ENCODE measurements around the gene GAL3ST1. TPM values are rescaled to one million over a fixed set of nuclear protein-coding genes. Genes with fewer than 3 reads are reported as not detected.

Gene GAL3ST1
- polyA plus RNA-seq, 4 donors, result 25.3 to 42.8 (median 27.1) TPM

GRCh38 chr22:30538280-30538679, 36.2 kb downstream of the GAL3ST1 start:
- DNase-seq (ENCODE audit: low read depth in 4 of 4, low spot score in 3 of 4), result no peak

GRCh38 chr22:30537083-30537731, 37.3 kb downstream of the GAL3ST1 start:
- no peak for DNase-seq (ENCODE audit: low read depth in 4 of 4, low spot score in 3 of 4)

GRCh38 chr22:30535182-30535581, 39.3 kb downstream of the GAL3ST1 start:
- DNase-seq (ENCODE audit: low read depth in 4 of 4, low spot score in 3 of 4), result no peak

GRCh38 chr22:30531651-30532608, 42.5 kb downstream of the GAL3ST1 start:
- no peak for DNase-seq (ENCODE audit: low read depth in 4 of 4, low spot score in 3 of 4)

GRCh38 chr22:30526656-30527055, 47.8 kb downstream of the GAL3ST1 start:
- no peak for DNase-seq (ENCODE audit: low read depth in 4 of 4, low spot score in 3 of 4)

- no peak for DNase-seq (ENCODE audit: low read depth in 4 of 4, low spot score in 3 of 4)
Measured at GRCh38 chr22:30523646-30524489, 50.6 kb downstream of the GAL3ST1 start.

GRCh38 chr22:30521368-30522156, 52.9 kb downstream of the GAL3ST1 start:
- DNase-seq (ENCODE audit: low read depth in 4 of 4, low spot score in 3 of 4), result no peak

GRCh38 chr22:30519842-30520425, 54.5 kb downstream of the GAL3ST1 start:
- DNase-seq (ENCODE audit: low read depth in 4 of 4, low spot score in 3 of 4), result no peak

GRCh38 chr22:30516731-30517130, 57.7 kb downstream of the GAL3ST1 start:
- no peak for DNase-seq (ENCODE audit: low read depth in 4 of 4, low spot score in 3 of 4)

- no peak for DNase-seq (ENCODE audit: low read depth in 4 of 4, low spot score in 3 of 4)
Measured at GRCh38 chr22:30516273-30516672, 58.2 kb downstream of the GAL3ST1 start.

- no peak for DNase-seq (ENCODE audit: low read depth in 4 of 4, low spot score in 3 of 4)
Measured at GRCh38 chr22:30514252-30514651, 60.2 kb downstream of the GAL3ST1 start.

- no peak for DNase-seq (ENCODE audit: low read depth in 4 of 4, low spot score in 3 of 4)
Measured at GRCh38 chr22:30513462-30513861, 61.0 kb downstream of the GAL3ST1 start.

GRCh38 chr22:30511911-30512310, 62.6 kb downstream of the GAL3ST1 start:
- no peak for DNase-seq (ENCODE audit: low read depth in 4 of 4, low spot score in 3 of 4)

GRCh38 chr22:30511109-30511508, 63.4 kb downstream of the GAL3ST1 start:
- no peak for DNase-seq (ENCODE audit: low read depth in 4 of 4, low spot score in 3 of 4)

- no peak for DNase-seq (ENCODE audit: low read depth in 4 of 4, low spot score in 3 of 4)
Measured at GRCh38 chr22:30508216-30508615, 66.2 kb downstream of the GAL3ST1 start.

- no peak for DNase-seq (ENCODE audit: low read depth in 4 of 4, low spot score in 3 of 4)
Measured at GRCh38 chr22:30507670-30508069, 66.8 kb downstream of the GAL3ST1 start.

GRCh38 chr22:30506507-30506968, 67.9 kb downstream of the GAL3ST1 start:
- no peak for DNase-seq (ENCODE audit: low read depth in 4 of 4, low spot score in 3 of 4)

Data from right renal pelvis (tissue), 4 donors.